CD4-positive, alpha-beta T cell (primary cell): ENCODE data around the gene AQR. TPM values are rescaled to one million over a fixed set of nuclear protein-coding genes. Genes with fewer than 3 reads are reported as not detected.

Experiments used
- ATAC-seq: fragments of 200-7000 bp; cut with Tn5 transposase; one replicate; pipeline ENCODE4 v1.10.0; 2022; ENCODE audit warnings: mild to moderate bottlenecking; ENCODE audit not compliant: poor library complexity
- CTCF ChIA-PET: fragments of 350-600 bp; sonication (Branson Sonifier 250); formaldehyde crosslinking; loops from one replicate; lab custom pipeline; 2021; ENCODE audit warnings: antibody characterized with exemption, inconsistent platforms; lab: Charles Lee
- POLR2A ChIA-PET: fragments of 350-600 bp; sonication (Branson Sonifier 250); formaldehyde crosslinking; loops from one replicate; lab custom pipeline; 2021; ENCODE audit warnings: antibody characterized with exemption, inconsistent platforms; lab: Charles Lee
- DNase-seq, 14 experiments: peaks; one replicate each; pipeline ENCODE4 v3.0.0-alpha.2; 2013 to 2020; ENCODE audit warnings: mixed read lengths in 2 of 14
- H3K27ac ChIP-seq, 2 donors: one replicate each; pipeline versions ENCODE4 v1.5.1 to v1.7.0; 2013; ENCODE audit warnings: low read length in 2 of 2, low read depth in 1 of 2, mild to moderate bottlenecking in 1 of 2
- H3K27me3 ChIP-seq, 2 experiments: 1 replicate in 1 of 2; 2 replicates in 1 of 2; pipeline versions ENCODE4 v1.6.1 to v1.7.0; 2013; ENCODE audit warnings: low read length in 2 of 2, control low read depth in 1 of 2, mild to moderate bottlenecking in 1 of 2, moderate library complexity in 1 of 2; ENCODE audit not compliant: insufficient read depth in 2 of 2, control insufficient read depth in 1 of 2
- H3K36me3 ChIP-seq: one replicate; pipeline ENCODE4 v1.6.1; 2013; ENCODE audit warnings: low read length, control low read depth; ENCODE audit not compliant: insufficient read depth
- H3K4me1 ChIP-seq: one replicate; pipeline ENCODE4 v1.6.1; 2013; ENCODE audit warnings: low read length, control low read depth; ENCODE audit not compliant: insufficient read depth
- H3K4me3 ChIP-seq: one replicate; pipeline ENCODE4 v1.5.1; 2013; ENCODE audit warnings: mild to moderate bottlenecking, low read length, moderate library complexity
- H3K9me3 ChIP-seq, 2 experiments: 1 replicate in 1 of 2; 2 replicates in 1 of 2; pipeline versions ENCODE4 v1.6.1 to v1.7.0; 2013; ENCODE audit warnings: low read length in 2 of 2, mild to moderate bottlenecking in 2 of 2, control low read depth in 1 of 2, moderate library complexity in 1 of 2; ENCODE audit not compliant: control insufficient read depth in 1 of 2, insufficient read depth in 1 of 2
- H3K27ac Mint-ChIP-seq: one replicate; pipeline ENCODE4 v1.8.0; 2020; ENCODE audit warnings: mixed read lengths
- H3K27me3 Mint-ChIP-seq: one replicate; pipeline ENCODE4 v1.8.0; 2021; ENCODE audit warnings: mixed read lengths
- H3K36me3 Mint-ChIP-seq: one replicate; pipeline ENCODE4 v1.8.0; 2021; ENCODE audit warnings: low read depth, mixed read lengths
- H3K4me1 Mint-ChIP-seq: one replicate; pipeline ENCODE4 v1.8.0; 2021; ENCODE audit warnings: low read depth, mixed read lengths
- H3K4me3 Mint-ChIP-seq: one replicate; pipeline ENCODE4 v1.8.0; 2020; ENCODE audit warnings: mild to moderate bottlenecking, mixed read lengths
- H3K9me3 Mint-ChIP-seq: one replicate; pipeline ENCODE4 v1.8.0; 2020; ENCODE audit warnings: mixed read lengths
- CTCF ChIP-seq: fragments of 200-600 bp; IDR thresholded peaks from one replicate; pipeline ENCODE4 v1.8.0; 2022; ENCODE audit warnings: antibody characterized with exemption, mild to moderate bottlenecking
- intact Hi-C, 2 experiments: fragments of 100-400 bp; cut with DNase I in 1 of 2; cut with micrococcal nuclease in 1 of 2; formaldehyde crosslinking; loops; one replicate each; pipeline versions ENCODE4 v1.15.1 to v1.9.0; 2023 to 2025; cut with DNase I, micrococcal nuclease
- total RNA-seq, 174 experiments: library from RNA in 2 of 174; stranded (reverse) in 2 of 174; gene quantifications; one replicate each; pipeline ENCODE4 v1.2.3 and lab custom pipeline; 2021 to 2026

Gene AQR
- total RNA-seq, 2 experiments from 2014 or later, result 40.4 to 40.7 TPM

- Mint-ChIP-seq H3K4me3 (no peak overlapping the region), H3K4me1 (no peaks in the 10 kb centered on the region), H3K27ac (no peak overlapping the region), H3K36me3 (peaks cover 92% of the 10 kb centered on the region), H3K27me3 (no peaks in the 10 kb centered on the region), H3K9me3 (no peaks in the 10 kb centered on the region)
- Histone ChIP-seq H3K36me3 (peaks cover 82% of the 10 kb centered on the region), H3K27ac (no peak overlapping the region), H3K4me1 (no peaks in the 10 kb centered on the region), H3K9me3 (peaks cover 8 to 21% of the 10 kb centered on the region in 2 experiments), H3K27me3 (no peaks in the 10 kb centered on the region), H3K4me3 (no peak overlapping the region)
- no peak for TF ChIP-seq CTCF
- DNase-seq (no peak), ATAC-seq (no peak)
- ChIA-PET CTCF (no interaction called here), POLR2A (no interaction called here)
- intact Hi-C loops, result no loop called here
These were observed 80.1 kb downstream of the AQR start for GRCh38 chr15:34889476-34889875.

- no peaks in the 10 kb centered on the region for H3K9me3 Mint-ChIP-seq
- Histone ChIP-seq H3K4me3 (no peak overlapping the region), H3K27ac (no peak overlapping the region), H3K27me3 (no peaks in the 10 kb centered on the region), H3K9me3 (no peaks in the 10 kb centered on the region), H3K4me1 (no peaks in the 10 kb centered on the region), H3K36me3 (peaks cover 81% of the 10 kb centered on the region)
- DNase-seq, result no peak
- intact Hi-C loops, result no loop called here
- no peak for ATAC-seq
- H3K4me3 Mint-ChIP-seq, result no peak overlapping the region
- H3K27me3 Mint-ChIP-seq, result no peaks in the 10 kb centered on the region
- H3K36me3 Mint-ChIP-seq, result peaks cover 90% of the 10 kb centered on the region
- no peak for TF ChIP-seq CTCF
- ChIA-PET POLR2A (no interaction called here), CTCF (no interaction called here)
- H3K27ac Mint-ChIP-seq, result no peak overlapping the region
- no peaks in the 10 kb centered on the region for H3K4me1 Mint-ChIP-seq
These were observed 83.4 kb downstream of the AQR start for GRCh38 chr15:34886134-34886533.

GRCh38 chr15:34883633-34884032 is 85.9 kb downstream of the AQR start:
- ATAC-seq (no peak), DNase-seq (no peak)
- Histone ChIP-seq H3K27ac (no peak overlapping the region), H3K9me3 (no peaks in the 10 kb centered on the region), H3K4me3 (no peak overlapping the region), H3K27me3 (no peaks in the 10 kb centered on the region), H3K36me3 (peaks cover 77% of the 10 kb centered on the region), H3K4me1 (no peaks in the 10 kb centered on the region)
- no peak for TF ChIP-seq CTCF
- Mint-ChIP-seq H3K36me3 (peaks cover 90% of the 10 kb centered on the region), H3K4me3 (no peak overlapping the region), H3K9me3 (no peaks in the 10 kb centered on the region), H3K27me3 (no peaks in the 10 kb centered on the region), H3K27ac (no peak overlapping the region), H3K4me1 (no peaks in the 10 kb centered on the region)
- intact Hi-C loops, result no loop called here
- ChIA-PET POLR2A (no interaction called here), CTCF (no interaction called here)
